ENCODE measurements around the gene KRTAP5-6.

Gene KRTAP5-6

DNA sequence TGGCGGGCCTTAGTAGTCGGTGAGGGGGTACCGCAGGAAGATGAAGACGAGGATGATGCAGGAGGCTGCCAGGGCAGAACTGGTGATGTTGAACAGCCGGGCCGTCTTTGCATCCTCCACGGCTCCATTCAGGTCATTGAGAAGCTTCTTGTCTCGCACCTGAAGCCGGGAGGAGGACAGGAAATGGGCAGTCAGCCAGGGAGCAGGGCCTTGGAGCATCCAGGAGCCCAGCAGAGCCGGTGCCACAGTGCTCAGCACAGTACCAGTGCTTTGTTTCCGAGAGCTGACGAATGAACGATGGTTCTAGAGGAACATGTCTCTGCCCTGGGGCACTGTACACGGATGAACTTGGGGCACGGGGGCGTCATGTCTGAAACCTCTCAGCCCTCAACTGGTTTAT, 38.3 kb downstream of the KRTAP5-6 start:
- no peak for FAIRE-seq

DNA sequence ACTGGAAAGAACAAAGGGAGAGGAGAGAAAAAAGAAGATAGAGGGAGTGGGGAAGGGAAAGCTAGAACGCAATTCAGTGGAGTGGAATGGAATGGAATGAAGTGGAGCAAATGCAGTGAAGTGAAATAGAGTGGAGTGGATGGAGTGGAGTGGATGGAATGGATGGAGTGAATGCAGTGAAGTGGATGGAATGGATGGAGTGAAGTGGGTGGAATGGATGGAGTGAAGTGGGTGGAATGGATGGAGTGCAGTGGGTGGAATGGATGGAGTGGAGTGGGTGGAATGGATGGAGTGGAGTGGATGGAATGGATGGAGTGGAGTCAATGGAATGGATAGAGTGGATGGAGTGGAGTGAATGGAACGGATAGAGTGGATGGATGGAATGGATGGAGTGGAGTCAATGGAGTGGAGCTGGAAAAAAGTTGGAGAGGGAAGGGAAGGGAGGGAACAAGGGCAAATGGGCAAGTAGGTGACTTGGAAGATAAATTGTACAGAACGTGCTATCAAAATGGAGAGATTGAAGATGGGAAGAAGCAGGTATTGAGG, 39.5 kb downstream of the KRTAP5-6 start:
- no peak for FAIRE-seq

DNA sequence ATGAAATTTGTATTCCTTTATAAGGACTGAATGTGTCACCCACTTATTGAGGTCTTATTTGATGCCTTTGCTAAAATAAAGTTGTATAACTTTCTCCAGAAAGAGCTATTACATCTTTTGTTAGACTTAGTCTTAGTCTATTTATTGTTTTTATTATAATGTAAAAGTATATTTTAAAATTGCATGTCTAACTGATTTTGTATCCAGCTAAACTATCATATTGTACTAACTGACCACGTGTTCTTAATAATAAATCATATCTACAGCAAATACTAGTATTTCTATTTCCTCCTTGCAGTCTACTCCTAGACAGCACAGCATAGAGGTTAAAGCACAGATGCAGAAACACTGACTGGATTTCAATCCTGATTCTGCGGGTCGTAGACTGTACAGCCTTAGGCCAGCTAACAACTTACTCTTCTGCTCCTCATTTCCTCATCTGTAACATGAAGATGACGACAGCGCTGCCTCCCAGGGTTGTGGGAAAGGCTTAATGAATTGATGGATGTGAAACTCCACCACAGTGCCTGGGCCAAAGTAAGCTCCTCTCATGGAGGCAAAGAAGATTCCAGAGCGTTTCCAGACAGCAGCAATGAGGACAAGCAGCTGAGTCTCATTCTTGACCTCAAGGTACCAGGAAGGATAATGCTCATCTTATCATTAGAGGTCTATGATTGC, 40.2 kb downstream of the KRTAP5-6 start:
- no peak for FAIRE-seq

- FAIRE-seq = no peak
These were observed 41.4 kb downstream of the KRTAP5-6 start for GRCh38 chr11:1738380-1738779.

- no peak for FAIRE-seq
These were observed 42.6 kb downstream of the KRTAP5-6 start for GRCh38 chr11:1739576-1739975.

- FAIRE-seq = no peak
These were observed 44.0 kb downstream of the KRTAP5-6 start for GRCh38 chr11:1740786-1741530.

- no peak for FAIRE-seq
These were observed 44.7 kb downstream of the KRTAP5-6 start for GRCh38 chr11:1741741-1742140.

DNA sequence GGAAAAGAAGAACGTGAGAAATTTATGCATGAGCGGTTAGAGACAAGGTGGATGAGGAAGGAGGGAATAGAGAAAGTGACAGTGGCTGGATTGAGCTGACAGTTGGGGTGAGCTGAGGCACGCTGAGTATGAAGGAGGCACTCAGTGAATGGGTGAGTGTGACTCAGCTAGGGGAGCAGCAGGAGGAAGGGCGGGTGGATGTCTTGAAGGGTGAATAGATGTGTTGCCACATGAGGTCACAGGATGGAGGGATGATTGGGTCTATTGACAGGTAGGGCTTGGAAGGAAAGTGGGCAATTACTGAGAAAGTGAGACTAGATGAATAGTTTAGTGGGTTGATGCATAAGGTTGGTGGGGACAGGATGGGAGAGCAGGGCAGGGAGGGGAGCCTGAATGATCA, 45.4 kb downstream of the KRTAP5-6 start:
- FAIRE-seq = no peak

DNA sequence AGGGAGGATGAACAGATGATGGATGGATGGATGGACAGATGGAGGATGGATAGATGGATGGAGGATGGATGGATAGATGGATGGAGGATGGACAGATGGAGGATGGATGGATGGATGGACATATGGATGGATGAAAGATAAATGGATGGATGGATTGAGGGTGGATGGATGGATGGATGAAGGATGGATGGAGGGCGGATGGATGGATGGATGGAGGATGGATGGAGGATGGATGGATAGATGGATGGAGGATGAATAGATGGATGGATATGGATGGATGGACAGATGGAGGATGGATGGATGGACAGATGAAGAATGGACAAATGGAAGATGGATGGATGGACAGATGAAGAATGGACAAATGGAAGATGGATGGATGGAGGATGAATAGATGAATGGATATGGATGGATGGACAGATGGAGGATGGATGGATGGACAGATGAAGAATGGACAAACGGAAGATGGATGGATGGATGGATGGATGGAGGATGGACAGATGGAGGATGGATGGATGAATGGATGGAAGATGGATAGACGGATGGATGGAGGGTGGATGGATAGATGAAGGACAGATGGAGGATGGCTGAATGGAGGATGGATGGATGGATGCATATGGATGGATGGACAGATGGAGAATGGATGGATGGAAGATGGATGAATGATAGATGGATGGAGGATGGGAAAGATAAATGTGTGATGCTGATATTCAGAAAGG, 46.0 kb downstream of the KRTAP5-6 start:
- FAIRE-seq = no peak

- no peak for FAIRE-seq
These were observed 46.7 kb downstream of the KRTAP5-6 start for GRCh38 chr11:1743585-1744136.

DNA sequence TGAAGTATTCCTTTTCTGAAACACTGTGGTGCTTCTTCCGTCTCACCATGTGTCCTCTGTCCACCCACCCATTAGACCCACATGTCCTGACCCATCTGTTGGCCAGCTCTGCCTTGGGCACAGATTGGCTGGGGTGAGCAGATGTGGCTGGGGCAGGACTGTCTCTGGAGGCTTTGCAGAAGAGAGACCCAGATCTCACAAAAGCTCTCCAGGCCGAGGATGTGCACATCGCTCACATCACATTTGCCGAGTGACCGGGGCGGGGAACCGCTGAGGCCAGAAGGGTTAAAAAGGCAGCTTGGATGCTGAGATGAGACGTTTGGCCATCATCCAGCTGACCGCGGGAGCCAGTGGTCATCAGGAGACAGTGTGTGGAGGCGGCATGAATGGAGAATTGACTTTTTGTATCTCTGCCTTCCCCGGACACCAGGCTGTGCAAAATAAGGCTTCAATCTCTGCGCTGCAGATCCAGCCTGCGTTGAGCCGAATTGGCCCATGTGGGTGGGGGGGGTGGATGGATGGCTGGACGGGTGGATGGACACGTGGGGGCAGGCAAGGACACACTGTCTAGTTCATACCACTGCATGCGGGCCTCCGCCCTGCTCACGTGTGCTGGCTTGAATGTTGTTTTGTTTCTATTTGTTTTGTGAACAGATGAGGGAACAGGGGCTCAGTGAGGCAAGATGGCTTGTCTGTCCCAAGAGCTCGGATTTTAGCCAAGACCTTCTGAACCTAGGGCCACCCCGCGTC, 47.3 kb downstream of the KRTAP5-6 start:
- FAIRE-seq = no peak

DNA sequence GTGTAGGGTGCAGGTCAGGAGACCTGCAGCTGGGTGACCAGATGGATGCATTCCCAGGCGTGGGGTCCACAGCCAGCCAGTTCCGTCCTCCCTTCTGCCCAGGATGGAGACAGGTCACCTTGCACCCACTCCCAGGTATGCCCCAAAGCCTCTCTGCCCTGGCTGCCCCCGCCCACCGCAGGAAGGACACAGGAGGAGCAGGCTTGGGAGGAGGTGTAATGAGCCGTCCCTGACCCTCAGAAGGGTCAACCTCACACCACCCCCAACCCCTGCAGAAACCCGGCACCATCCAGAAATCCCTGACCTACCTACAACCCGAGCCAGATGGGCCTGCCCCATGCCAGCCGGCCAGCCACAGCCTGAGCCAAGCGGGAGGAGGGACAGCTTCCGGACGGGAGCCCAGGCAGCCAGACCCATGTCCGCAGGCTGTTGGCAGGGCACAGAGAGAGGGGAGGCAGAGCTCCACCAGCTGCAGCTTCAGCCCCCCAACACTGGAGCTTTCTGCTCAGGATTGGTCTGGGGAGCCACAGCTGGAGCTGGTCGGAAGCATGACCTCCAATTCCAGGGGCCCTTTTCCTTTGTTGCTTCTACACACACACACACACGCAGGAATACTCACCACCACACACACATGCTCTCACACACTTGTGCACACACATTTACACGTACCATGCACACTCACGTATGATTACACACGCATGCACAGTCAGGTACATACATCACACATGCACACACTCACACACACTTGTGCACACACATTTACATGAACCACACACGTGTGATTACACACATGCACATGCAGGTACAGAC, 48.1 kb downstream of the KRTAP5-6 start:
- no peak for FAIRE-seq

GRCh38 chr11:1745701-1746320, 48.8 kb downstream of the KRTAP5-6 start:
- no peak for FAIRE-seq

GRCh38 chr11:1746511-1746931, 49.5 kb downstream of the KRTAP5-6 start:
- no peak for FAIRE-seq

- no peak for FAIRE-seq
These were observed 50.2 kb downstream of the KRTAP5-6 start for GRCh38 chr11:1746956-1747752.
